ENCODE data around the gene MSRB1. TPM values are rescaled to one million over a fixed set of nuclear protein-coding genes. Genes with fewer than 3 reads are reported as not detected.

The MSRB1 gene
- total and polyA plus RNA-seq, 2 donors (not counting 1 experiment from before 2014, with no cell fraction given), result 8.5 to 17.5 TPM

- Histone ChIP-seq H3K27ac (ENCODE audit: low read length in 2 of 2) (no peak overlapping the region), H2AFZ (ENCODE audit: insufficient read depth, low read depth, low read length, poor library complexity, severe bottlenecking) (no peak overlapping the region), H3K4me1 (ENCODE audit: control insufficient read depth in 2 of 2, insufficient read depth in 2 of 2, low read length in 2 of 2) (peaks cover 8 to 22% of the 10 kb centered on the region in 2 donors), H3K9me3 (ENCODE audit: control extremely low read depth in 1 of 3, control insufficient read depth in 2 of 3, insufficient read depth in 1 of 3, low read length in 2 of 3) (peaks cover 0 to 6% (median 0%) of the 10 kb centered on the region in 3 donors), H3K4me3 (ENCODE audit: control extremely low read depth in 1 of 5, extremely low read depth in 1 of 5, insufficient read depth in 1 of 5, low read depth in 2 of 5, low read length in 4 of 5) (no peak overlapping the region), H3K9ac (ENCODE audit: low read length) (no peak overlapping the region), H3K79me2 (ENCODE audit: control insufficient read depth, insufficient read depth, low read length) (peaks cover 14% of the 10 kb centered on the region), H4K20me1 (ENCODE audit: control insufficient read depth, insufficient read depth, low read length, poor library complexity, severe bottlenecking) (peaks cover 35% of the 10 kb centered on the region), H3K27me3 (replicated peaks in 1 of 4; ENCODE audit: control extremely low read depth in 1 of 4, control insufficient read depth in 3 of 4, insufficient read depth in 4 of 4, low read length in 3 of 4) (peaks cover 0 to 65% (median 20%) of the 10 kb centered on the region in 4 experiments), H3K36me3 (replicated peaks in 1 of 2; ENCODE audit: control extremely low read depth in 1 of 2, control insufficient read depth in 1 of 2, extremely low read depth in 1 of 2, insufficient read depth in 2 of 2, low read length in 1 of 2) (peaks cover 0 to 42% of the 10 kb centered on the region in 2 experiments), H3K4me2 (replicated peaks; ENCODE audit: low read depth, low read length, poor library complexity, severe bottlenecking) (no peak overlapping the region)
- Mint-ChIP-seq H3K4me3 (no peak overlapping the region), H3K27ac (no peak overlapping the region), H3K27me3 (peaks cover 6% of the 10 kb centered on the region), H3K4me1 (peaks cover 12% of the 10 kb centered on the region), H3K9me3 (ENCODE audit: insufficient read depth) (no peaks in the 10 kb centered on the region)
- no peak for DNase-seq
- CTCF ChIA-PET, result interaction anchor here (0.6 to 1.0 kb wide), 2 partner anchors 43 to 894 kb away, joined by 3 to 4 read pairs; no protein-coding TSS in a partner anchor
- 92% methylated on average over 29 of the region's 37 CpGs for WGBS (ENCODE audit: insufficient coverage)
- TF ChIP-seq, protein P1, sequence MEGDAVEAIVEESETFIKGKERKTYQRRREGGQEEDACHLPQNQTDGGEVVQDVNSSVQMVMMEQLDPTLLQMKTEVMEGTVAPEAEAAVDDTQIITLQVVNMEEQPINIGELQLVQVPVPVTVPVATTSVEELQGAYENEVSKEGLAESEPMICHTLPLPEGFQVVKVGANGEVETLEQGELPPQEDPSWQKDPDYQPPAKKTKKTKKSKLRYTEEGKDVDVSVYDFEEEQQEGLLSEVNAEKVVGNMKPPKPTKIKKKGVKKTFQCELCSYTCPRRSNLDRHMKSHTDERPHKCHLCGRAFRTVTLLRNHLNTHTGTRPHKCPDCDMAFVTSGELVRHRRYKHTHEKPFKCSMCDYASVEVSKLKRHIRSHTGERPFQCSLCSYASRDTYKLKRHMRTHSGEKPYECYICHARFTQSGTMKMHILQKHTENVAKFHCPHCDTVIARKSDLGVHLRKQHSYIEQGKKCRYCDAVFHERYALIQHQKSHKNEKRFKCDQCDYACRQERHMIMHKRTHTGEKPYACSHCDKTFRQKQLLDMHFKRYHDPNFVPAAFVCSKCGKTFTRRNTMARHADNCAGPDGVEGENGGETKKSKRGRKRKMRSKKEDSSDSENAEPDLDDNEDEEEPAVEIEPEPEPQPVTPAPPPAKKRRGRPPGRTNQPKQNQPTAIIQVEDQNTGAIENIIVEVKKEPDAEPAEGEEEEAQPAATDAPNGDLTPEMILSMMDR (IDR thresholded peaks at IDR 0.05), result no peak
- TF ChIP-seq EZH2 (IDR thresholded peaks at IDR 0.05; ENCODE audit: borderline replicate concordance, insufficient read depth, low read depth, low read length, poor library complexity, severe bottlenecking), result no peak
- no peak for ATAC-seq (ENCODE audit: low read depth)
- POLR2A ChIA-PET, result interaction anchor here (1.5 to 2.0 kb wide), 2 partner anchors 13 to 14 kb away, joined by 3 to 5 read pairs; partner anchors contain the start of gene RPS2
- intact Hi-C loops (cut with micrococcal nuclease), result no loop called here
Observed at GRCh38 chr16:1978476-1979120, 35.6 kb upstream of the MSRB1 start.

DNA sequence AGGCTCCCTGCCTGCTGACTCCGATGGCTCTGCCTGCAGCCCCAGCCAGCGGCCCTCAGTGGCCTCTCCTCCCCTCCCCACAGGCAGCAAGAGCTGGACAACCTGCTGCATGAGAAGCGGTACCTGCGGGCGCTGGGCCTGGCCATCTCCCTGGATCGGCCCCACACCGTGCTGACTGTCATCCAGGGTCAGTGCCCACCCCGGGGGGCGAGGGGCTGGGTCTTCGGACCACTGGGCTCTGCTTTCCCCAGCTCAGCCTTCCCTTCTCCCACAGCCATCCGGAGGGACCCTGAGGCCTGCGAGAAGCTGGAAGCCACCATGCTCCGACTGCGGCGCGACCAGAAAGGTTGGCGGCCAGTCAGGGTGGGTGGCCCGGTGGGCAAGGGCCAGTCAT is 34.9 kb upstream of the MSRB1 start:
- H3K4me1 ChIP-seq (ENCODE audit: control insufficient read depth in 2 of 2, insufficient read depth in 2 of 2, low read length in 2 of 2), result peaks cover 4 to 16% of the 10 kb centered on the region in 2 donors
- H3K79me2 ChIP-seq (ENCODE audit: control insufficient read depth, insufficient read depth, low read length), result peaks cover 21% of the 10 kb centered on the region
- over 99% methylated on average over 18 of the region's 18 CpGs for WGBS (ENCODE audit: insufficient coverage)
- no peak overlapping the region for H2AFZ ChIP-seq (ENCODE audit: insufficient read depth, low read depth, low read length, poor library complexity, severe bottlenecking)
- Mint-ChIP-seq H3K27me3 (peaks cover 2% of the 10 kb centered on the region), H3K9me3 (ENCODE audit: insufficient read depth) (no peaks in the 10 kb centered on the region), H3K4me3 (no peak overlapping the region), H3K4me1 (peaks cover 11% of the 10 kb centered on the region), H3K27ac (no peak overlapping the region)
- no peak overlapping the region for H3K27ac ChIP-seq (ENCODE audit: low read length in 2 of 2)
- H3K4me2 ChIP-seq (replicated peaks; ENCODE audit: low read depth, low read length, poor library complexity, severe bottlenecking), result no peak overlapping the region
- ChIA-PET CTCF (interaction anchor here (0.6 to 1.3 kb wide), 3 partner anchors 26 to 895 kb away, joined by 3 to 4 read pairs (median 4); no protein-coding TSS in a partner anchor), POLR2A (interaction anchor here (1.5 to 2.0 kb wide), 2 partner anchors 13 kb away, joined by 3 to 5 read pairs; partner anchors contain the start of gene RPS2)
- peaks cover 0 to 6% (median 0%) of the 10 kb centered on the region in 3 donors for H3K9me3 ChIP-seq (ENCODE audit: control extremely low read depth in 1 of 3, control insufficient read depth in 2 of 3, insufficient read depth in 1 of 3, low read length in 2 of 3)
- peaks cover 0 to 63% (median 18%) of the 10 kb centered on the region in 4 experiments for H3K27me3 ChIP-seq (replicated peaks in 1 of 4; ENCODE audit: control extremely low read depth in 1 of 4, control insufficient read depth in 3 of 4, insufficient read depth in 4 of 4, low read length in 3 of 4)
- intact Hi-C loops (cut with micrococcal nuclease), result no loop called here
- ATAC-seq (ENCODE audit: low read depth) (no peak), DNase-seq (no peak)
- H4K20me1 ChIP-seq (ENCODE audit: control insufficient read depth, insufficient read depth, low read length, poor library complexity, severe bottlenecking), result peaks cover 41% of the 10 kb centered on the region
- peaks cover 0 to 42% of the 10 kb centered on the region in 2 experiments for H3K36me3 ChIP-seq (replicated peaks in 1 of 2; ENCODE audit: control extremely low read depth in 1 of 2, control insufficient read depth in 1 of 2, extremely low read depth in 1 of 2, insufficient read depth in 2 of 2, low read length in 1 of 2)
- H3K9ac ChIP-seq (ENCODE audit: low read length), result no peak overlapping the region
- no peak overlapping the region for H3K4me3 ChIP-seq (ENCODE audit: control extremely low read depth in 1 of 5, extremely low read depth in 1 of 5, insufficient read depth in 1 of 5, low read depth in 2 of 5, low read length in 4 of 5)
- no peak for TF ChIP-seq EZH2 (IDR thresholded peaks at IDR 0.05; ENCODE audit: borderline replicate concordance, insufficient read depth, low read depth, low read length, poor library complexity, severe bottlenecking)
- TF ChIP-seq, protein P1 (IDR thresholded peaks at IDR 0.05), result no peak
